Liver (tissue), 9 donors: ENCODE measurements around the gene SIL1. TPM values are rescaled to one million over a fixed set of nuclear protein-coding genes. Genes with fewer than 3 reads are reported as not detected.

Experiments used
- DNase-seq: peaks from one replicate; pipeline ENCODE4 v3.0.0-alpha.2; 2017; ENCODE audit warnings: low spot score
- H3K27ac ChIP-seq, 2 donors: one replicate each; pipeline ENCODE4 v1.7.0; 2013; ENCODE audit warnings: inconsistent platforms in 2 of 2, low read length in 2 of 2, control low read depth in 1 of 2, low read depth in 1 of 2, mild to moderate bottlenecking in 1 of 2
- H3K27me3 ChIP-seq, 4 donors: one replicate each; pipeline versions ENCODE4 v1.6.1 to v1.7.0; 2013; ENCODE audit warnings: low read length in 3 of 4, inconsistent platforms in 1 of 4, mild to moderate bottlenecking in 1 of 4, moderate library complexity in 1 of 4; ENCODE audit not compliant: control insufficient read depth in 4 of 4, insufficient read depth in 4 of 4
- H3K36me3 ChIP-seq, 4 donors: one replicate each; pipeline versions ENCODE4 v1.6.1 to v1.7.0; 2013; ENCODE audit warnings: low read length in 3 of 4, mild to moderate bottlenecking in 3 of 4, low read depth in 1 of 4, moderate library complexity in 1 of 4; ENCODE audit not compliant: control insufficient read depth in 4 of 4, insufficient read depth in 3 of 4
- H3K4me1 ChIP-seq, 4 donors: one replicate each; pipeline versions ENCODE4 v1.6.1 to v1.7.0; 2013; ENCODE audit warnings: low read length in 3 of 4, mild to moderate bottlenecking in 3 of 4, moderate library complexity in 1 of 4; ENCODE audit not compliant: control insufficient read depth in 4 of 4, insufficient read depth in 4 of 4
- H3K4me3 ChIP-seq, 3 donors: one replicate each; pipeline versions ENCODE4 v1.6.1 to v1.7.0; 2013; ENCODE audit warnings: low read length in 3 of 3, control low read depth in 1 of 3, low read depth in 1 of 3, mild to moderate bottlenecking in 1 of 3
- H3K9ac ChIP-seq, 2 donors: one replicate each; pipeline ENCODE4 v1.7.0; 2013; ENCODE audit warnings: low read length in 2 of 2, mild to moderate bottlenecking in 2 of 2, moderate library complexity in 2 of 2, control low read depth in 1 of 2, low read depth in 1 of 2
- H3K9me3 ChIP-seq, 4 donors: one replicate each; pipeline versions ENCODE4 v1.6.1 to v1.7.0; 2013; ENCODE audit warnings: low read length in 3 of 4; ENCODE audit not compliant: control insufficient read depth in 4 of 4
- FOXA1 ChIP-seq: IDR thresholded peaks from 2 replicates; pipeline ENCODE4 v1.6.1; 2016; ENCODE audit warnings: antibody characterized with exemption
- FOXA2 ChIP-seq: IDR thresholded peaks from 2 replicates; pipeline ENCODE4 v1.6.1; 2016; ENCODE audit warnings: antibody characterized with exemption
- GABPA ChIP-seq, 2 donors: IDR thresholded peaks in 1 of 2; conservative IDR thresholded peaks in 1 of 2; 2 replicates each; pipeline ENCODE4 v1.6.1; 2016; ENCODE audit warnings: antibody characterized with exemption in 2 of 2, mild to moderate bottlenecking in 1 of 2, moderate library complexity in 1 of 2
- HNF4A ChIP-seq, 2 donors: conservative IDR thresholded peaks; 2 replicates each; pipeline ENCODE4 v1.6.1; 2016; ENCODE audit warnings: antibody characterized with exemption in 2 of 2, mild to moderate bottlenecking in 2 of 2
- HNF4G ChIP-seq: IDR thresholded peaks from 2 replicates; pipeline ENCODE4 v1.6.1; 2016; ENCODE audit warnings: antibody characterized with exemption
- JUND ChIP-seq, 2 donors: IDR thresholded peaks; 2 replicates each; pipeline ENCODE4 v1.6.1; 2016; ENCODE audit warnings: antibody characterized with exemption in 2 of 2
- NR2F2 ChIP-seq: IDR thresholded peaks from 2 replicates; pipeline ENCODE4 v1.6.1; 2016; ENCODE audit warnings: antibody characterized with exemption
- RAD21 ChIP-seq, 2 donors: IDR thresholded peaks; 2 replicates each; pipeline ENCODE4 v1.6.1; 2016; ENCODE audit warnings: antibody characterized with exemption in 2 of 2, mild to moderate bottlenecking in 2 of 2
- RXRA ChIP-seq, 2 donors: IDR thresholded peaks; 2 replicates each; pipeline ENCODE4 v1.6.1; 2017 to 2018; ENCODE audit warnings: antibody characterized with exemption in 2 of 2, mild to moderate bottlenecking in 1 of 2
- SP1 ChIP-seq: IDR thresholded peaks from 2 replicates; pipeline ENCODE4 v1.6.1; 2018; ENCODE audit warnings: antibody characterized with exemption, mild to moderate bottlenecking
- TAF1 ChIP-seq: conservative IDR thresholded peaks from 2 replicates; pipeline ENCODE4 v1.6.1; 2016; ENCODE audit warnings: antibody characterized with exemption, mild to moderate bottlenecking
- YY1 ChIP-seq: IDR thresholded peaks from 2 replicates; pipeline ENCODE4 v1.6.1; 2016; ENCODE audit warnings: antibody characterized with exemption, mild to moderate bottlenecking
- WGBS: extraction: QIAGEN DNeasy Blood & Tissue Kit; methylation state at CpG from one replicate; pipeline ENCODE4 v1.1.7; 2013; 5-methylcytosine and 5-hydroxymethylcytosine counted together
- polyA plus RNA-seq, 2 donors: library from polyadenylated mRNA; stranded (reverse) in 1 of 2; unstranded in 1 of 2; fragments of 200-250 nt in 1 of 2; fragments of >200 nt in 1 of 2; fragmentation: Nextera tagmentation in 1 of 2; extraction: Ambion mirVana in 1 of 2; gene quantifications; one replicate each; pipeline versions ENCODE4 v1.2.1 to v1.2.3, GENCODE V29; 2013 to 2015
- total RNA-seq, 2 donors: library from RNA; depleted of rRNA; stranded (reverse); fragments of >200 nt; gene quantifications; one replicate each; pipeline ENCODE4 v1.2.3, GENCODE V29; 2014
- TF ChIP-seq, protein P1 (sequence below): IDR thresholded peaks from 2 replicates; pipeline ENCODE4 v1.6.1; 2016; ENCODE audit warnings: antibody characterized with exemption
- TF ChIP-seq, protein P2 (sequence below): fragments of 150-350 bp; IDR thresholded peaks from 2 replicates; pipeline ENCODE4 v1.5.1; 2017; ENCODE audit warnings: improper control_type of control experiment, low read depth, low read length; ENCODE audit not compliant: missing input control
- TF ChIP-seq, protein P3 (sequence below): IDR thresholded peaks from 2 replicates; pipeline ENCODE4 v1.6.1; 2016; ENCODE audit warnings: antibody characterized with exemption
- TF ChIP-seq, protein P4 (sequence below): IDR thresholded peaks from 2 replicates; pipeline ENCODE4 v1.6.1; 2016; ENCODE audit warnings: antibody characterized with exemption
- TF ChIP-seq, protein P5 (sequence below): IDR thresholded peaks from 2 replicates; pipeline ENCODE4 v1.6.1; 2016; ENCODE audit warnings: antibody characterized with exemption, mild to moderate bottlenecking
- donor health status: healthy.
- donor health status: healthy.
- donor health status: healthy.
- donor health status: healthy.
- donor health status: healthy.

The SIL1 gene
- total and polyA plus RNA-seq, 4 donors, result 38.1 to 95.1 (median 76.2) TPM

DNA sequence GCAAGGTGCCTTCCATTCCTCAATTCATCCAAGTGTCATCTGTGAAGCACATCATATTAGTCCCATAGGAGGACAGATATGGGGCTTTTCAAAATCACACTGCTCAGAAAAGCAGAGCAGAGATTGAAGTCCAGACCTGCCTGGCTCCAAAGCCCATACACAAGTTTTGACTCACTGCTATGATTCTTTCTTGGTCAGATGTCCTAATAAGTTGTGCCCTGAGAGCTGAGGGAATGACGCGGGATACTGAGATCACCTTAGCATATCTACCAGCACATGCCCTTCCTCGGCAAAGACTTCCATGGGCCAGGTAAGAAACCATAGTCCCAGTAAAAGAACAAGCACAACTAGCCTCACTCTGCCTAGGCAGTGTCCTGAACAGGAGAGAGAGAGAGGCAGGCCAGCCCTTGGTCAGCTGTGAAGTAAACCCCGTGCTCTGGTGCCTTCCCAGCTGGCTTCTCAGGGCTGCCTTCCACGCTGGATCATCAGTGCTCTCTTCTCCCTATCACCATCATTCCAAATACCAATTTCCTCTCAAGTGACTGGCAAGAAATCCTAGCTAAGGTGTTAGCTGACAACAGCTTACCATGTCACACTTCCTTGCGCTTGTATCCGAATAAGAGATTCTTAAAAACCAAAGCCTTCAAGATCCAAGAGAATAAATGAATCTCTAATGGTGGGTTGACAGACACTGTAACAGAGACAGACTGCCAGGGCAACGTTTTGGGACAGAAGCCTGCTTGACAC lies 73.2 kb downstream of the SIL1 start:
- DNase-seq, result no peak
- no peak for TF ChIP-seq RAD21 (IDR thresholded peaks at IDR 0.05)
- no peak for TF ChIP-seq FOXA1
- TF ChIP-seq, protein P1, sequence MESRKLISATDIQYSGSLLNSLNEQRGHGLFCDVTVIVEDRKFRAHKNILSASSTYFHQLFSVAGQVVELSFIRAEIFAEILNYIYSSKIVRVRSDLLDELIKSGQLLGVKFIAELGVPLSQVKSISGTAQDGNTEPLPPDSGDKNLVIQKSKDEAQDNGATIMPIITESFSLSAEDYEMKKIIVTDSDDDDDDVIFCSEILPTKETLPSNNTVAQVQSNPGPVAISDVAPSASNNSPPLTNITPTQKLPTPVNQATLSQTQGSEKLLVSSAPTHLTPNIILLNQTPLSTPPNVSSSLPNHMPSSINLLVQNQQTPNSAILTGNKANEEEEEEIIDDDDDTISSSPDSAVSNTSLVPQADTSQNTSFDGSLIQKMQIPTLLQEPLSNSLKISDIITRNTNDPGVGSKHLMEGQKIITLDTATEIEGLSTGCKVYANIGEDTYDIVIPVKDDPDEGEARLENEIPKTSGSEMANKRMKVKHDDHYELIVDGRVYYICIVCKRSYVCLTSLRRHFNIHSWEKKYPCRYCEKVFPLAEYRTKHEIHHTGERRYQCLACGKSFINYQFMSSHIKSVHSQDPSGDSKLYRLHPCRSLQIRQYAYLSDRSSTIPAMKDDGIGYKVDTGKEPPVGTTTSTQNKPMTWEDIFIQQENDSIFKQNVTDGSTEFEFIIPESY, result no peak
- no peak for TF ChIP-seq YY1
- TF ChIP-seq, protein P2, sequence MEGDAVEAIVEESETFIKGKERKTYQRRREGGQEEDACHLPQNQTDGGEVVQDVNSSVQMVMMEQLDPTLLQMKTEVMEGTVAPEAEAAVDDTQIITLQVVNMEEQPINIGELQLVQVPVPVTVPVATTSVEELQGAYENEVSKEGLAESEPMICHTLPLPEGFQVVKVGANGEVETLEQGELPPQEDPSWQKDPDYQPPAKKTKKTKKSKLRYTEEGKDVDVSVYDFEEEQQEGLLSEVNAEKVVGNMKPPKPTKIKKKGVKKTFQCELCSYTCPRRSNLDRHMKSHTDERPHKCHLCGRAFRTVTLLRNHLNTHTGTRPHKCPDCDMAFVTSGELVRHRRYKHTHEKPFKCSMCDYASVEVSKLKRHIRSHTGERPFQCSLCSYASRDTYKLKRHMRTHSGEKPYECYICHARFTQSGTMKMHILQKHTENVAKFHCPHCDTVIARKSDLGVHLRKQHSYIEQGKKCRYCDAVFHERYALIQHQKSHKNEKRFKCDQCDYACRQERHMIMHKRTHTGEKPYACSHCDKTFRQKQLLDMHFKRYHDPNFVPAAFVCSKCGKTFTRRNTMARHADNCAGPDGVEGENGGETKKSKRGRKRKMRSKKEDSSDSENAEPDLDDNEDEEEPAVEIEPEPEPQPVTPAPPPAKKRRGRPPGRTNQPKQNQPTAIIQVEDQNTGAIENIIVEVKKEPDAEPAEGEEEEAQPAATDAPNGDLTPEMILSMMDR, result no peak
- TF ChIP-seq, protein P3, sequence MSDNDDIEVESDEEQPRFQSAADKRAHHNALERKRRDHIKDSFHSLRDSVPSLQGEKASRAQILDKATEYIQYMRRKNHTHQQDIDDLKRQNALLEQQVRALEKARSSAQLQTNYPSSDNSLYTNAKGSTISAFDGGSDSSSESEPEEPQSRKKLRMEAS, result no peak
- TF ChIP-seq GABPA (IDR thresholded peaks at IDR 0.05 in 1 of 2, conservative IDR thresholded peaks at IDR 0.05 in 1 of 2), result no peak
- no peak for TF ChIP-seq FOXA2
- TF ChIP-seq, protein P4, sequence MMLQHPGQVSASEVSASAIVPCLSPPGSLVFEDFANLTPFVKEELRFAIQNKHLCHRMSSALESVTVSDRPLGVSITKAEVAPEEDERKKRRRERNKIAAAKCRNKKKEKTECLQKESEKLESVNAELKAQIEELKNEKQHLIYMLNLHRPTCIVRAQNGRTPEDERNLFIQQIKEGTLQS, result no peak
- WGBS, result 91% methylated on average over 8 of the region's 8 CpGs
- Histone ChIP-seq H3K9me3 (no peaks in the 10 kb centered on the region), H3K27me3 (no peaks in the 10 kb centered on the region), H3K27ac (no peak overlapping the region), H3K9ac (no peak overlapping the region), H3K4me1 (no peaks in the 10 kb centered on the region), H3K4me3 (no peak overlapping the region), H3K36me3 (peaks cover 3 to 35% (median 20%) of the 10 kb centered on the region in 4 donors)

DNA sequence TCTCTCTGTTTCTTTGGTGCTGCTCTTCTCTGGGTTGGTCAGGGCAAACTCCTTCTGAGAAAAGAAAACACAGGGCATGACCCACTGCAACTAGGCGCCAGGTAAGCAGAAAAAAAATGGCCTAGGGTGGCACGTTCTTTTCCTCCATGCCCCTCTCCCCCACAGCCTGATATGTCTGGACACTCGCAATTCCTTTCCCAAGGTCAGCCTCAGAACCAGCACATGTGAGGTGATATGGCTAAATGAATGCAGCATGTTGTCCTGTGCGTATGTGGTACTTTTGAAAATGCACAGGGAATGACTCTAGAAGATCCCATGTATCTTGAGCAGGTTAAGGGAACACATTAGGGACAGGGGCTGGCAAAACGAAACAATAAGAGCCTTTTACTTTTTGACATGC lies 77.0 kb downstream of the SIL1 start:
- TF ChIP-seq SP1, result no peak
- no peak for TF ChIP-seq RXRA (IDR thresholded peaks at IDR 0.05)
- TF ChIP-seq NR2F2, result no peak
- TF ChIP-seq JUND (IDR thresholded peaks at IDR 0.05), result no peak
- TF ChIP-seq, protein P2, result no peak
- no peak for TF ChIP-seq HNF4G
- TF ChIP-seq, protein P5, sequence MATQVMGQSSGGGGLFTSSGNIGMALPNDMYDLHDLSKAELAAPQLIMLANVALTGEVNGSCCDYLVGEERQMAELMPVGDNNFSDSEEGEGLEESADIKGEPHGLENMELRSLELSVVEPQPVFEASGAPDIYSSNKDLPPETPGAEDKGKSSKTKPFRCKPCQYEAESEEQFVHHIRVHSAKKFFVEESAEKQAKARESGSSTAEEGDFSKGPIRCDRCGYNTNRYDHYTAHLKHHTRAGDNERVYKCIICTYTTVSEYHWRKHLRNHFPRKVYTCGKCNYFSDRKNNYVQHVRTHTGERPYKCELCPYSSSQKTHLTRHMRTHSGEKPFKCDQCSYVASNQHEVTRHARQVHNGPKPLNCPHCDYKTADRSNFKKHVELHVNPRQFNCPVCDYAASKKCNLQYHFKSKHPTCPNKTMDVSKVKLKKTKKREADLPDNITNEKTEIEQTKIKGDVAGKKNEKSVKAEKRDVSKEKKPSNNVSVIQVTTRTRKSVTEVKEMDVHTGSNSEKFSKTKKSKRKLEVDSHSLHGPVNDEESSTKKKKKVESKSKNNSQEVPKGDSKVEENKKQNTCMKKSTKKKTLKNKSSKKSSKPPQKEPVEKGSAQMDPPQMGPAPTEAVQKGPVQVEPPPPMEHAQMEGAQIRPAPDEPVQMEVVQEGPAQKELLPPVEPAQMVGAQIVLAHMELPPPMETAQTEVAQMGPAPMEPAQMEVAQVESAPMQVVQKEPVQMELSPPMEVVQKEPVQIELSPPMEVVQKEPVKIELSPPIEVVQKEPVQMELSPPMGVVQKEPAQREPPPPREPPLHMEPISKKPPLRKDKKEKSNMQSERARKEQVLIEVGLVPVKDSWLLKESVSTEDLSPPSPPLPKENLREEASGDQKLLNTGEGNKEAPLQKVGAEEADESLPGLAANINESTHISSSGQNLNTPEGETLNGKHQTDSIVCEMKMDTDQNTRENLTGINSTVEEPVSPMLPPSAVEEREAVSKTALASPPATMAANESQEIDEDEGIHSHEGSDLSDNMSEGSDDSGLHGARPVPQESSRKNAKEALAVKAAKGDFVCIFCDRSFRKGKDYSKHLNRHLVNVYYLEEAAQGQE, result no peak
- TF ChIP-seq, protein P1, result no peak
- TF ChIP-seq TAF1, result no peak
- TF ChIP-seq, protein P3, result no peak
- TF ChIP-seq RAD21 (IDR thresholded peaks at IDR 0.05), result no peak
- TF ChIP-seq, protein P4, result no peak
- TF ChIP-seq GABPA (IDR thresholded peaks at IDR 0.05 in 1 of 2, conservative IDR thresholded peaks at IDR 0.05 in 1 of 2), result no peak
- no peak for TF ChIP-seq FOXA2
- no peak for TF ChIP-seq HNF4A (conservative IDR thresholded peaks at IDR 0.05)
- TF ChIP-seq FOXA1, result no peak
- H3K4me3 ChIP-seq, result no peak overlapping the region
- H3K36me3 ChIP-seq, result peaks cover 0 to 32% (median 26%) of the 10 kb centered on the region in 4 donors
- no peak for DNase-seq
- peaks cover 1 to 11% (median 9%) of the 10 kb centered on the region in 4 donors for H3K4me1 ChIP-seq
- H3K27ac ChIP-seq, result no peak overlapping the region
- WGBS, result 96% methylated on average over 5 of the region's 5 CpGs
- H3K9me3 ChIP-seq, result no peaks in the 10 kb centered on the region
- no peak overlapping the region for H3K9ac ChIP-seq
- H3K27me3 ChIP-seq, result no peaks in the 10 kb centered on the region
